GM18519 (cell line): Measurements from ENCODE around the gene TRAPPC3L.

Experiments used
- ATAC-seq: cut with Tn5 transposase; IDR thresholded peaks from one replicate; pipeline ENCODE4 v1.9.1; 2021; ENCODE audit warnings: mild to moderate bottlenecking, moderate library complexity; ENCODE audit not compliant: unreplicated experiment, low FRiP score

The TRAPPC3L gene

GRCh38 chr6:116445102-116445501 lies 100.4 kb downstream of the TRAPPC3L start:
- no peak for ATAC-seq
